GM12873 (cell line): ENCODE measurements around the gene PLPP4.

Source experiments
- TF ChIP-seq, protein P1 (sequence below): IDR thresholded peaks from 2 replicates; pipeline ENCODE4 v1.5.1; 2012; ENCODE audit warnings: low read depth, mild to moderate bottlenecking, moderate library complexity, low read length, control low read depth; ENCODE audit not compliant: insufficient read depth; ENCODE audit errors: missing control alignments

PLPP4 gene

DNA sequence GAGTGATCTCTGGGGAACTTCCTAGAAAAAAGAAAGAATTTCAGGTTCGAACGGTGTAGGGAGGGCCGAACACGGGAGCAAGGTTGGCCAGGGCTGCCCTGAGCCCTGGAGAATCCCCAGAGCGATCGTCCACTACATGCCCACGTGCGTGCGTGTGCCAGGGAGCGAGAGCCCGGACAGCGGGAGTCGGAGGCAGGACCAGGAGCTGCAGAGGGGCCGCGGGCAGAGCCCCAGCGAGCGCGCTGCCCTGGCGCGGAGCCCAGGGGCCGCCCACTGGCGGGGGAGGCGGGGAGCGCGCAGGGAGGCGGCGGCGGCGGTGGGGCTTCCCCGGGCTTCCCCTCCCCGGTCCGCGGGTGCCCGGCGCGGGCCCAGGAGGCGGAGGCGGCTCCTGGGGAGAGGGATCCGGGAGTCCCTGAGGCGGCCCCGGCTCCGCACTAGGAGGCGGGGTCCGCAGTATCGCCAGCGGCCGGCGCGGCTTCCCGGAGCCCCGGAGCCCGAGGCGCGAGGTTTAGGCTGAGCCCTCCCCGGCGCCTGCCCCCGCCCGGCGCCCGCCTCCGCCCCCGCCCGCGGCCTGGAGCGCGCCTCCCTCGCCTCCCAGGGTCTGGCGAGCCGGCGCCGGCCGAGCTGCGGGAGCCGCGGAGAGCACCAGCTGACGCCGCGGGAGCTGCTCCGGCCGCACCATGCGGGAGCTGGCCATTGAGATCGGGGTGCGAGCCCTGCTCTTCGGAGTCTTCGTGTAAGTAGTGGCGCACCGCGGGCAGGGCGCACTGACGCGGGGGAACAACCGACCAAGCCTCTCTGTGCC is at the start of gene PLPP4:
PLPP4 (plus strand) TSS at position 602 of the 805 bp plus-strand sequence; CDS start at position 681, 79 bp downstream.
- TF ChIP-seq, protein P1, sequence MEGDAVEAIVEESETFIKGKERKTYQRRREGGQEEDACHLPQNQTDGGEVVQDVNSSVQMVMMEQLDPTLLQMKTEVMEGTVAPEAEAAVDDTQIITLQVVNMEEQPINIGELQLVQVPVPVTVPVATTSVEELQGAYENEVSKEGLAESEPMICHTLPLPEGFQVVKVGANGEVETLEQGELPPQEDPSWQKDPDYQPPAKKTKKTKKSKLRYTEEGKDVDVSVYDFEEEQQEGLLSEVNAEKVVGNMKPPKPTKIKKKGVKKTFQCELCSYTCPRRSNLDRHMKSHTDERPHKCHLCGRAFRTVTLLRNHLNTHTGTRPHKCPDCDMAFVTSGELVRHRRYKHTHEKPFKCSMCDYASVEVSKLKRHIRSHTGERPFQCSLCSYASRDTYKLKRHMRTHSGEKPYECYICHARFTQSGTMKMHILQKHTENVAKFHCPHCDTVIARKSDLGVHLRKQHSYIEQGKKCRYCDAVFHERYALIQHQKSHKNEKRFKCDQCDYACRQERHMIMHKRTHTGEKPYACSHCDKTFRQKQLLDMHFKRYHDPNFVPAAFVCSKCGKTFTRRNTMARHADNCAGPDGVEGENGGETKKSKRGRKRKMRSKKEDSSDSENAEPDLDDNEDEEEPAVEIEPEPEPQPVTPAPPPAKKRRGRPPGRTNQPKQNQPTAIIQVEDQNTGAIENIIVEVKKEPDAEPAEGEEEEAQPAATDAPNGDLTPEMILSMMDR = no peak

DNA sequence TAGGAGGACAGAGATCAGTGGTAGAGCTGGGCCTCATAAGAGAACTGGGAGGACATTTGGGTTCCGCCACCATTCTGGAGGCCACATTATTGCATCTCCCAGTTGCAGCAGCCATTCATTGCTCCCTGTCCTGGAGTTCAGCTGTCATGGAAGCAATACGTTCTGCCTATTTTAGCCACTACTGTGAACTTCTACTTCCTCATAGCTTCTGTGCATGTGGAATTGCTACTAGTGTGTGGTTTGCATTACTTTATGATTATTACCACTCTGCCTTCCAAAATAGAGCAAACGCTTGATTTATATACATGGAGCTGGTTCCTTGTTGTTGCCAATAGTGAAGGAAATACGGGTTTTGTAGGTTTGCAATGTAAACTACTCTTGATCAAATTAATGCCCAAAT is 47.2 kb upstream of the PLPP4 start:
- TF ChIP-seq, protein P1 = no peak

DNA sequence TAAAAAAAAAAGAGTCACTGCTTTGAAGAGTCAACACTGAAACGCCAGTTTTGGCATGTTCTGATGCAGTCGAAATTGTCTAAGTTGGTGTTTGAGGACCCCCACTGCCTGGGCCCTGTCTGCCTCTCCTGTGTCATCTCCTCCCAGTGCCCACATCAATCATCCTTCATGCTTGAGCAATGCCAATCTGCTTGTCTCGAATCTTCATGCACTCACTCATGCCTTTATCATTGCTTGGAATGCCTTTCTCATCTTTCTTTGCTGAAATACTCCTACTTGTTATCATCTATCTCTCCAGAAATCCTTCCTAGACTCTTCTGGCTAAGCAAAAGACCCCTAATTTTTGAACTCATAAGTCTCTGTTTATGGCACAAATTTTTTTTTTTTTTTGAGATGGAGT is 42.1 kb upstream of the PLPP4 start:
- TF ChIP-seq, protein P1 = no peak

DNA sequence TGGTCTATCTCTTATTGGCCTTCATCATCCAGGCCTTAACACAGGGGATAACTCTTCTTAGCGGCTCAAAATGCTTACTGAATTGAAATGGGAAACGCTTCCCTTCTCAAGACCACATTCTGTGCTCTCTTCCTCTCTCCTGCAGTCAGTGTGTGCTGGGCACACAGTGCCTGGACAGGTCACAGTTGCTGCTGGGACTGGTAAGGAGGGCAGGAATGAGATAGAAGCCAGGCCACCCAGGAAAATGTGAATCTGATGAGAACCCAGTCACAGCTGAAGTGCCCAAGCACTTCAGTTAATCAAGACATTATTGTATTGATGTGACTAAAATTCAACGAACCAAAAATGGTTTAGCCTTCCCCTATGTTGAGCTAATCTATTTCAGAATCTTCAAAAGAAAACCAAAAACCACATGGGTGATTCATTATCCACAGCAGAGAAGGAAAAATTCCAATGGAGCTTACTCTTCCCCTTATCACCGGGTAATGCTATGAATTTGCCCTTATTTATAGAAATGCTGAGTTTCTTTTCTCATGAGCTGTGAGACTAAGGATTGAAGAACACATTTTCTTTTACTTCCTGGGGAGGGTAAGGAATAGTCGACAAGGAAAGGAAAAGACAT is 41.2 kb upstream of the PLPP4 start:
- TF ChIP-seq, protein P1 = no peak

DNA sequence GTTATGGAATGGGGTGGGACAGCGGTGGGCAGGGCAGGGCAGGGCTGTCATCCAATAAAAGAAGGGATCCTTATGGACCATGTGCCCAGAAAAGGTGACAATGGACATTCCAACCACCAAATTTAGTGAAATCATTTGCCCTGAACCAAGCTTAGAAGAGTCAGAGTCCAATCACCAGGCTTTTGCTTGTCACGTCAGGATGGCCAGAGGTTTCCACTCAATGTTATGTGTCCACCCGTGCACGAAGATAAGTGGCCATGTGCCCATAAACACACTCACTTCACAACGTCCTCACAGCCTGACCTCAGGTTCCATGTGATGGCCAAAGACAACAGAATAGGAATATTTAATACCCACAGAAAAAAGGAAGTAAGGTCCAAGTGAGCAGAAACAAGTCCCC is 36.6 kb upstream of the PLPP4 start:
- TF ChIP-seq, protein P1 = no peak

DNA sequence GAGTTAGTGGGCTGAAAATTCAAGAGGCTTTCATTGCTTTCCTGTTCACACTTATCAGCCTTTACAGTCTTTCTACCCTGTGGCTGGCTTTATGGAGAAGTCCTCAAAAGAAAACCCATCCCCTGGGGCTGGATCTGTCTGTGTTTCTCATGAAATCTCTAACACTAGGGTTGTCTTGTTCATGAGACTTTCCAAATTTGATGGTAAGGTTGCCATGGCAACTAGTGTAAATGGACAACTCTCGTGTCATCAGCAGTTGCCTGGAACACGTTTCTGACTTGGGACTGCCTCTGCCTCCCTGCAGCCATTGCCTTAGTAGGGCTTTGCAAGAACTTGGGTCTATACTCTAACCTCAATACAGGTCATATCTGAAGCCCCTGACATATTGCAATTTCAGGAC is 35.8 kb upstream of the PLPP4 start:
- TF ChIP-seq, protein P1 = no peak

DNA sequence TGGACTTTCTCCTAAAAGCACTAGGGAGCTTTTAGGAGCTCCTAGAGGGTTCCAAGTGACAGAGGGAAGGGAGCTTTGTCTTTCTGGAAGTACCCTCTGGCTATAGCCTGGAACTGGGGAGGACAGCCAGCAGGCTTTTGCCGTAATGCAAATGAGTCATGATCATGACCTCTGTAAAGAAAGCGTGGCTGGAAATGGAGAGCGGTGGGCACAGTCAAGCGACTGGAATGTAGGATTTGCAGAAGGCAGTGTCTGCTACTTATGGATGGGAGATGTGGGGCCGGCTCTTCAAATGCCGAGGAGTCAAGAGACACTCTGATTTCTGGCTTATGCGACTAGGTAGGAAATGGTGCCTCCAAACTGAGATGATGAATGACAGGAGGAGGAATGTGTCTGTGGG is 34.6 kb upstream of the PLPP4 start:
- TF ChIP-seq, protein P1 = no peak
